8988T (cell line): ENCODE results near the gene VPS13D.

ENCODE experiments used
- DNase-seq: peaks from one replicate; pipeline ENCODE4 v3.0.0; 2011

Gene VPS13D

GRCh38 chr1:12341667-12342066, 111.8 kb downstream of the VPS13D start:
- DNase-seq, result no peak

- DNase-seq, result no peak
These were observed 112.7 kb downstream of the VPS13D start for GRCh38 chr1:12342401-12343003.

- DNase-seq, result no peak
These were observed 114.1 kb downstream of the VPS13D start for GRCh38 chr1:12343823-12344487.

GRCh38 chr1:12344596-12345349, 114.9 kb downstream of the VPS13D start:
- no peak for DNase-seq

- DNase-seq, result no peak
These were observed 115.8 kb downstream of the VPS13D start for GRCh38 chr1:12345350-12346217.

GRCh38 chr1:12346483-12347151, 116.8 kb downstream of the VPS13D start:
- no peak for DNase-seq

GRCh38 chr1:12348113-12348512, 118.3 kb downstream of the VPS13D start:
- DNase-seq, result no peak

GRCh38 chr1:12353981-12354380, 124.2 kb downstream of the VPS13D start:
- DNase-seq, result no peak

- no peak for DNase-seq
These were observed 126.4 kb downstream of the VPS13D start for GRCh38 chr1:12356004-12356890.

- no peak for DNase-seq
These were observed 128.7 kb downstream of the VPS13D start for GRCh38 chr1:12358499-12358898.

GRCh38 chr1:12359359-12360133, 129.7 kb downstream of the VPS13D start:
- no peak for DNase-seq

GRCh38 chr1:12368646-12369045, 138.8 kb downstream of the VPS13D start:
- no peak for DNase-seq

GRCh38 chr1:12369258-12369657, 139.4 kb downstream of the VPS13D start:
- DNase-seq, result no peak

- DNase-seq, result no peak
These were observed 140.6 kb downstream of the VPS13D start for GRCh38 chr1:12370333-12370975.

- no peak for DNase-seq
These were observed 141.2 kb downstream of the VPS13D start for GRCh38 chr1:12371053-12371452.

- no peak for DNase-seq
These were observed 142.3 kb downstream of the VPS13D start for GRCh38 chr1:12372180-12372579.

GRCh38 chr1:12372761-12373160, 142.9 kb downstream of the VPS13D start:
- DNase-seq, result no peak

GRCh38 chr1:12375133-12375829, 145.5 kb downstream of the VPS13D start:
- DNase-seq, result no peak

GRCh38 chr1:12376236-12377045, 146.6 kb downstream of the VPS13D start:
- DNase-seq, result no peak
